Measurements from ENCODE around the gene AFAP1L1. TPM values are rescaled to one million over a fixed set of nuclear protein-coding genes. Genes with fewer than 3 reads are reported as not detected.
A peak's percentile ranks its signal among the peaks of the same experiment; 100 is the strongest.

Gene AFAP1L1
- total RNA-seq, 2 experiments from 2014 or later = 0.18 to 0.55 TPM

- H3K4me3 Mint-ChIP-seq = no peak overlapping the region
- H3K27ac Mint-ChIP-seq = no peak overlapping the region
- H3K36me3 Mint-ChIP-seq (ENCODE audit: low read depth) = no peaks in the 10 kb centered on the region
- H3K4me1 Mint-ChIP-seq = no peaks in the 10 kb centered on the region
- no peaks in the 10 kb centered on the region for H3K9me3 Mint-ChIP-seq (ENCODE audit: low read depth)
- no peaks in the 10 kb centered on the region for H3K27me3 Mint-ChIP-seq
- ATAC-seq (no peak), DNase-seq (no peak)
- CTCF ChIA-PET = interaction anchor here (2.2 to 2.4 kb wide), 2 partner anchors 57 to 190 kb away, joined by 10 read pairs; no protein-coding TSS in a partner anchor
- intact Hi-C loops (cut with DNase I, micrococcal nuclease) = loop anchor here in 1 of 2 experiments (5.0 kb wide), 1 partner anchor 232 kb away; the partner anchor contains the start of gene ABLIM3
- POLR2A ChIA-PET = interaction anchor here (0.6 kb wide), 1 partner anchor 14 kb away, joined by 3 read pairs; no protein-coding TSS in a partner anchor
Measured at GRCh38 chr5:149374801-149375200, 103.1 kb downstream of the AFAP1L1 start.

- H3K4me1 Mint-ChIP-seq = no peaks in the 10 kb centered on the region
- no peaks in the 10 kb centered on the region for H3K27me3 Mint-ChIP-seq
- no peak overlapping the region for H3K27ac Mint-ChIP-seq
- no peak overlapping the region for H3K4me3 Mint-ChIP-seq
- H3K36me3 Mint-ChIP-seq (ENCODE audit: low read depth) = no peaks in the 10 kb centered on the region
- ATAC-seq = no peak
- no peak for DNase-seq
- intact Hi-C loops (cut with DNase I, micrococcal nuclease) = no loop called here
- H3K9me3 Mint-ChIP-seq (ENCODE audit: low read depth) = no peaks in the 10 kb centered on the region
- CTCF ChIA-PET = interaction anchor here (0.8 to 2.4 kb wide), 6 partner anchors 8 to 189 kb away, joined by 3 to 15 read pairs (median 7); no protein-coding TSS in a partner anchor
- POLR2A ChIA-PET = interaction anchor here (0.6 kb wide), 1 partner anchor 160 kb away, joined by 3 read pairs; no protein-coding TSS in a partner anchor
Measured at GRCh38 chr5:149375434-149375833, 103.8 kb downstream of the AFAP1L1 start.

DNA sequence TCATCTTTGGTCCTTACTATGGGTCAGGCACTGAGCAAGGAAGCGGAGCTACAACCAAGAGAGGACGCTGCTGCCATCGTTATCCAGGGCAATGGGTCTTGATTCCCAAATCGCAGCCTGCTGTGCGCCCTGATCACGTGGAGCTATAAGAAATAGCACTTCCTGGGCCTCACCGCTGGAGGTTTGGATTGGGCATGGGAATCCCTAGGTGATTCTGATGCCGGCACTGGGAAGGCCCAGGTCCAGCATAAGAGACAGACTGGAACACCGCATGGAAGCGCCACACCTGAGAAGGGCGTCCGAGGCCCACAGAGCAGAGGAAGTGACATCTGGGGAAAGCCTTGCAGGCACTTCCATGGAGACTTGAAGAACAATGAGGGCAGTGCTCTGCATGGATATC lies 104.4 kb downstream of the AFAP1L1 start:
- Mint-ChIP-seq H3K27ac (no peak overlapping the region), H3K36me3 (ENCODE audit: low read depth) (no peaks in the 10 kb centered on the region), H3K4me3 (no peak overlapping the region), H3K4me1 (no peaks in the 10 kb centered on the region), H3K27me3 (no peaks in the 10 kb centered on the region), H3K9me3 (ENCODE audit: low read depth) (no peaks in the 10 kb centered on the region)
- POLR2A ChIA-PET = interaction anchor here (0.6 kb wide), 1 partner anchor 160 kb away, joined by 3 read pairs; no protein-coding TSS in a partner anchor
- CTCF ChIA-PET = interaction anchor here (0.8 to 2.4 kb wide), 6 partner anchors 8 to 189 kb away, joined by 3 to 15 read pairs (median 7); no protein-coding TSS in a partner anchor
- intact Hi-C loops (cut with DNase I, micrococcal nuclease) = no loop called here
- DNase-seq (no peak), ATAC-seq (no peak)

- no peak overlapping the region for H3K4me3 Mint-ChIP-seq
- POLR2A ChIA-PET = no interaction called here
Measured at GRCh38 chr5:149376711-149377447, 105.2 kb downstream of the AFAP1L1 start.

DNA sequence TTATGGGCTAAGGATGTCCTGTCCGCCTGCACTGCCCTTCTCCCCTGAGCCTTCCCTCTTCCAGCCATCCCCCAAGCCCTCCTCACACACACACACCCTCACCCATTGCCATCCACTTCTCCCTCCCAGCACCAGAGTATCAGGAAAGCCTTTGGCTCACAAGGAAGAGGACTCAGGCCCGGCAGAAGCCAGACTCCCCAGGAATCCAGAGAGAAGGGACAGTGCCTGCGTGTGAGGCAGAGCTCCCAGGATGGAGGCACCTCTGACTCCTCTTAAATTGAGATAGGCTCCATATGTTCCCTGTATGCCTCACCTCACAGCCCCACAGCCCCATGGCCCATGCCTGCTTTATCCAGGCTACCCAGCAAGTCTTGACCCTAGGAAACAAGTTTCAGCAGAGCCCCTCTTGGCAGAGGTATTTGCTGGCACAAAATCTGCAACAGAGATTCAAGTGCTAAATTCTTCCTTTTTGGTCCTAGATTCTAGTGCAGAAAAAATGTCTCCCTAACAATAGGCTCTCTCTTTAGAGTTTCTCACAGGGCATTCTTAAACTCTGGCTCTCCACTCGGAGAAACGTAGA lies 106.7 kb downstream of the AFAP1L1 start:
- Mint-ChIP-seq H3K9me3 (ENCODE audit: low read depth) (no peaks in the 10 kb centered on the region), H3K27ac (no peak overlapping the region), H3K4me3 (no peak overlapping the region), H3K27me3 (no peaks in the 10 kb centered on the region), H3K36me3 (ENCODE audit: low read depth) (no peaks in the 10 kb centered on the region), H3K4me1 (no peaks in the 10 kb centered on the region)
- no peak for DNase-seq
- ChIA-PET POLR2A (no interaction called here), CTCF (interaction anchor here (0.8 to 1.9 kb wide), 3 partner anchors 55 to 184 kb away, joined by 3 to 6 read pairs (median 3); no protein-coding TSS in a partner anchor)
- no peak for ATAC-seq
- intact Hi-C loops (cut with DNase I, micrococcal nuclease) = no loop called here

More at GRCh38 chr5:149376711-149377447, 105.2 kb downstream of the AFAP1L1 start:
- no peaks in the 10 kb centered on the region for H3K27me3 Mint-ChIP-seq
- H3K36me3 Mint-ChIP-seq (ENCODE audit: low read depth) = no peaks in the 10 kb centered on the region
- intact Hi-C loops (cut with DNase I, micrococcal nuclease) = no loop called here
- no peaks in the 10 kb centered on the region for H3K9me3 Mint-ChIP-seq (ENCODE audit: low read depth)
- DNase-seq (no peak), ATAC-seq (no peak)
- no peaks in the 10 kb centered on the region for H3K4me1 Mint-ChIP-seq
- CTCF ChIA-PET = interaction anchor here (0.6 to 2.4 kb wide), 5 partner anchors 9 to 786 kb away, joined by 3 to 15 read pairs (median 4); no protein-coding TSS in a partner anchor
- no peak overlapping the region for H3K27ac Mint-ChIP-seq

GRCh38 chr5:149379177-149379761 lies 107.6 kb downstream of the AFAP1L1 start, which contains the start of gene IL17B:
Gene IL17B, minus strand, starts transcription at chr5:149379292. Its CDS starts 67 bp downstream, at chr5:149379225.
- H3K27me3 Mint-ChIP-seq = no peaks in the 10 kb centered on the region
- CTCF ChIA-PET = interaction anchor here (1.0 to 1.9 kb wide), 2 partner anchors 62 to 183 kb away, joined by 3 to 6 read pairs; no protein-coding TSS in a partner anchor
- H3K4me1 Mint-ChIP-seq = no peaks in the 10 kb centered on the region
- no peak within 1 kb of the TSS for H3K4me3 Mint-ChIP-seq
- intact Hi-C loops (cut with DNase I, micrococcal nuclease) = no loop called here
- no peak within 1 kb of the TSS for H3K27ac Mint-ChIP-seq
- no peaks in the 10 kb centered on the region for H3K9me3 Mint-ChIP-seq (ENCODE audit: low read depth)
- DNase-seq (no peak), ATAC-seq (no peak)
- POLR2A ChIA-PET = no interaction called here
- H3K36me3 Mint-ChIP-seq (ENCODE audit: low read depth) = no peaks in the 10 kb centered on the region

- Mint-ChIP-seq H3K27me3 (no peaks in the 10 kb centered on the region), H3K36me3 (ENCODE audit: low read depth) (no peaks in the 10 kb centered on the region), H3K9me3 (ENCODE audit: low read depth) (no peaks in the 10 kb centered on the region), H3K27ac (no peak overlapping the region), H3K4me1 (no peaks in the 10 kb centered on the region), H3K4me3 (no peak overlapping the region)
- DNase-seq = no peak
- intact Hi-C loops (cut with DNase I, micrococcal nuclease) = no loop called here
- ChIA-PET POLR2A (no interaction called here), CTCF (interaction anchor here (1.0 to 3.4 kb wide), 5 partner anchors 56 to 239 kb away, joined by 3 to 25 read pairs (median 6); no protein-coding TSS in a partner anchor)
- ATAC-seq = no peak
Measured at GRCh38 chr5:149379818-149380374, 108.2 kb downstream of the AFAP1L1 start.

- POLR2A ChIA-PET = no interaction called here
- CTCF ChIA-PET = interaction anchor here (0.9 to 3.4 kb wide), 15 partner anchors 8 to 238 kb away, joined by 3 to 26 read pairs (median 8); no protein-coding TSS in a partner anchor
- H3K4me3 Mint-ChIP-seq = no peak overlapping the region
- DNase-seq (no peak), ATAC-seq (no peak)
- no peaks in the 10 kb centered on the region for H3K9me3 Mint-ChIP-seq (ENCODE audit: low read depth)
- H3K4me1 Mint-ChIP-seq = no peaks in the 10 kb centered on the region
- H3K27me3 Mint-ChIP-seq = no peaks in the 10 kb centered on the region
- H3K36me3 Mint-ChIP-seq (ENCODE audit: low read depth) = no peaks in the 10 kb centered on the region
- no peak overlapping the region for H3K27ac Mint-ChIP-seq
- intact Hi-C loops (cut with DNase I, micrococcal nuclease) = no loop called here
Measured at GRCh38 chr5:149380466-149381121, 108.9 kb downstream of the AFAP1L1 start.

- CTCF ChIA-PET = interaction anchor here (0.5 to 3.4 kb wide), 28 partner anchors 9 to 455 kb away, joined by 3 to 26 read pairs (median 4); no protein-coding TSS in a partner anchor
- Mint-ChIP-seq H3K4me1 (no peaks in the 10 kb centered on the region), H3K9me3 (ENCODE audit: low read depth) (no peaks in the 10 kb centered on the region), H3K36me3 (ENCODE audit: low read depth) (no peaks in the 10 kb centered on the region), H3K4me3 (no peak overlapping the region), H3K27ac (no peak overlapping the region), H3K27me3 (no peaks in the 10 kb centered on the region)
- POLR2A ChIA-PET = no interaction called here
- intact Hi-C loops (cut with DNase I, micrococcal nuclease) = no loop called here
- DNase-seq (no peak), ATAC-seq (no peak)
Measured at GRCh38 chr5:149381261-149381985, 109.8 kb downstream of the AFAP1L1 start.

- intact Hi-C loops (cut with DNase I, micrococcal nuclease) = loop anchor here (1.0 kb wide), 4 partner anchors 49 to 236 kb away; no protein-coding TSS in a partner anchor
- Mint-ChIP-seq H3K4me3 (no peak overlapping the region), H3K4me1 (no peaks in the 10 kb centered on the region), H3K27ac (no peak overlapping the region), H3K36me3 (ENCODE audit: low read depth) (no peaks in the 10 kb centered on the region), H3K9me3 (ENCODE audit: low read depth) (no peaks in the 10 kb centered on the region), H3K27me3 (no peaks in the 10 kb centered on the region)
- ATAC-seq = peak; percentile 97
- DNase-seq = peak; percentile 87
- POLR2A ChIA-PET = no interaction called here
- CTCF ChIA-PET = interaction anchor here (0.7 to 3.4 kb wide), 22 partner anchors 9 to 222 kb away, joined by 3 to 26 read pairs (median 5); no protein-coding TSS in a partner anchor
Measured at GRCh38 chr5:149381986-149382338, 110.3 kb downstream of the AFAP1L1 start.

Data from activated CD4-positive, alpha-beta T cell treated with anti-CD3 and anti-CD28 coated beads for 36 hours (primary cell).